WTC11 (cell line): ENCODE data around the gene SPIRE1. TPM values are rescaled to one million over a fixed set of nuclear protein-coding genes. Genes with fewer than 3 reads are reported as not detected.

Experiments
- ATF1 ChIP-seq: sonication (generic); formaldehyde crosslinking; IDR thresholded peaks from 2 replicates; pipeline ENCODE4 v1.8.1; 2023; ENCODE audit warnings: mild to moderate bottlenecking, moderate library complexity, missing genetic modification reagents
- ATF2 ChIP-seq: sonication (generic); formaldehyde crosslinking; IDR thresholded peaks from 2 replicates; pipeline ENCODE4 v1.8.1; 2022; ENCODE audit warnings: low read depth, missing genetic modification reagents, borderline replicate concordance
- CREB1 ChIP-seq: sonication (generic); formaldehyde crosslinking; IDR thresholded peaks from 2 replicates; pipeline ENCODE4 v1.8.0; 2023; ENCODE audit warnings: mild to moderate bottlenecking, missing genetic modification reagents
- EMX1 ChIP-seq: fragments of 250-450 bp; sonication (Bioruptor Pico); IDR thresholded peaks from 2 replicates; pipeline ENCODE4 v1.8.0; 2021; ENCODE audit warnings: mild to moderate bottlenecking
- ESRRA ChIP-seq: sonication (generic); formaldehyde crosslinking; IDR thresholded peaks from 2 replicates; pipeline ENCODE4 v1.8.1; 2022; ENCODE audit warnings: mild to moderate bottlenecking, missing genetic modification reagents, borderline replicate concordance
- FOXK1 ChIP-seq: sonication (generic); formaldehyde crosslinking; IDR thresholded peaks from 2 replicates; pipeline ENCODE4 v1.8.0; 2022; ENCODE audit warnings: mild to moderate bottlenecking, moderate library complexity, missing genetic modification reagents
- FOXP1 ChIP-seq: sonication (generic); formaldehyde crosslinking; IDR thresholded peaks from 2 replicates; pipeline ENCODE4 v1.8.0; 2022; ENCODE audit warnings: missing genetic modification reagents, mild to moderate bottlenecking, moderate library complexity, borderline replicate concordance
- FOXP4 ChIP-seq: sonication (generic); formaldehyde crosslinking; IDR thresholded peaks from 2 replicates; pipeline ENCODE4 v1.8.0; 2022; ENCODE audit warnings: mild to moderate bottlenecking, missing genetic modification reagents
- IRF2 ChIP-seq: sonication (generic); formaldehyde crosslinking; IDR thresholded peaks from 2 replicates; pipeline ENCODE4 v1.8.0; 2022; ENCODE audit warnings: low read depth, missing genetic modification reagents, borderline replicate concordance
- JUN ChIP-seq: sonication (generic); formaldehyde crosslinking; IDR thresholded peaks from 2 replicates; pipeline ENCODE4 v1.8.0; 2023; ENCODE audit warnings: mild to moderate bottlenecking, missing genetic modification reagents
- KAT7 ChIP-seq: sonication (generic); formaldehyde crosslinking; IDR thresholded peaks from 2 replicates; pipeline ENCODE4 v1.8.1; 2023; ENCODE audit warnings: missing genetic modification reagents, mild to moderate bottlenecking, borderline replicate concordance
- MLX ChIP-seq: sonication (generic); formaldehyde crosslinking; IDR thresholded peaks from 2 replicates; pipeline ENCODE4 v1.8.1; 2023; ENCODE audit warnings: mild to moderate bottlenecking, missing genetic modification reagents, moderate library complexity
- NFE2L1 ChIP-seq: sonication (generic); formaldehyde crosslinking; IDR thresholded peaks from 2 replicates; pipeline ENCODE4 v1.8.1; 2023; ENCODE audit warnings: missing genetic modification reagents
- OVOL2 ChIP-seq: fragments of 250-450 bp; sonication (Bioruptor Pico); IDR thresholded peaks from 2 replicates; pipeline ENCODE4 v1.9.0; 2021; ENCODE audit warnings: mild to moderate bottlenecking, borderline replicate concordance
- TCF7 ChIP-seq: sonication (generic); formaldehyde crosslinking; IDR thresholded peaks from 2 replicates; pipeline ENCODE4 v1.8.0; 2022; ENCODE audit warnings: mild to moderate bottlenecking, low read depth, missing genetic modification reagents, moderate library complexity
- TEAD1 ChIP-seq: sonication (generic); formaldehyde crosslinking; IDR thresholded peaks from 2 replicates; pipeline ENCODE4 v1.8.0; 2022; ENCODE audit warnings: mild to moderate bottlenecking, missing genetic modification reagents
- ZBTB21 ChIP-seq: sonication (generic); formaldehyde crosslinking; IDR thresholded peaks from 2 replicates; pipeline ENCODE4 v1.8.1; 2023; ENCODE audit warnings: mild to moderate bottlenecking, missing genetic modification reagents, borderline replicate concordance
- ZNF121 ChIP-seq: sonication (generic); formaldehyde crosslinking; IDR thresholded peaks from 2 replicates; pipeline ENCODE4 v1.8.0; 2023; ENCODE audit warnings: missing genetic modification reagents
- ZNF138 ChIP-seq: sonication (generic); formaldehyde crosslinking; conservative IDR thresholded peaks from 2 replicates; pipeline ENCODE4 v1.8.1; 2022; ENCODE audit warnings: mild to moderate bottlenecking, moderate library complexity, missing genetic modification reagents
- ZNF263 ChIP-seq: sonication (generic); formaldehyde crosslinking; IDR thresholded peaks from 2 replicates; pipeline ENCODE4 v1.8.1; 2022; ENCODE audit warnings: low read depth, mild to moderate bottlenecking, moderate library complexity, missing genetic modification reagents
- ZSCAN18 ChIP-seq: fragments of 250-450 bp; sonication (Bioruptor Pico); IDR thresholded peaks from 2 replicates; pipeline ENCODE4 v2.1.2; 2022; ENCODE audit warnings: mild to moderate bottlenecking, moderate library complexity
- total RNA-seq: library from RNA; stranded (reverse); gene quantifications from 3 replicates; pipeline ENCODE4 v1.2.3, GENCODE V29; 2021
- TF ChIP-seq, protein P1 (sequence below): sonication (generic); formaldehyde crosslinking; IDR thresholded peaks from 2 replicates; pipeline ENCODE4 v1.8.0; 2023; ENCODE audit warnings: mild to moderate bottlenecking, missing genetic modification reagents
- TF ChIP-seq, protein P2 (sequence below): fragments of 250-450 bp; sonication (Bioruptor Pico); conservative IDR thresholded peaks from 2 replicates; pipeline ENCODE4 v1.9.0; 2021; ENCODE audit warnings: mild to moderate bottlenecking
- TF ChIP-seq, protein P3 (sequence below): sonication (generic); formaldehyde crosslinking; IDR thresholded peaks from 2 replicates; pipeline ENCODE4 v1.8.1; 2022; ENCODE audit warnings: low read depth, mild to moderate bottlenecking, moderate library complexity, missing genetic modification reagents, borderline replicate concordance
- TF ChIP-seq, protein P4 (sequence below): sonication (generic); formaldehyde crosslinking; IDR thresholded peaks from 2 replicates; pipeline ENCODE4 v1.8.1; 2022; ENCODE audit warnings: mild to moderate bottlenecking, moderate library complexity, missing genetic modification reagents

Gene SPIRE1
- total RNA-seq, 1 experiment from 2014 or later: 19.3 TPM

- TF ChIP-seq, protein P1, sequence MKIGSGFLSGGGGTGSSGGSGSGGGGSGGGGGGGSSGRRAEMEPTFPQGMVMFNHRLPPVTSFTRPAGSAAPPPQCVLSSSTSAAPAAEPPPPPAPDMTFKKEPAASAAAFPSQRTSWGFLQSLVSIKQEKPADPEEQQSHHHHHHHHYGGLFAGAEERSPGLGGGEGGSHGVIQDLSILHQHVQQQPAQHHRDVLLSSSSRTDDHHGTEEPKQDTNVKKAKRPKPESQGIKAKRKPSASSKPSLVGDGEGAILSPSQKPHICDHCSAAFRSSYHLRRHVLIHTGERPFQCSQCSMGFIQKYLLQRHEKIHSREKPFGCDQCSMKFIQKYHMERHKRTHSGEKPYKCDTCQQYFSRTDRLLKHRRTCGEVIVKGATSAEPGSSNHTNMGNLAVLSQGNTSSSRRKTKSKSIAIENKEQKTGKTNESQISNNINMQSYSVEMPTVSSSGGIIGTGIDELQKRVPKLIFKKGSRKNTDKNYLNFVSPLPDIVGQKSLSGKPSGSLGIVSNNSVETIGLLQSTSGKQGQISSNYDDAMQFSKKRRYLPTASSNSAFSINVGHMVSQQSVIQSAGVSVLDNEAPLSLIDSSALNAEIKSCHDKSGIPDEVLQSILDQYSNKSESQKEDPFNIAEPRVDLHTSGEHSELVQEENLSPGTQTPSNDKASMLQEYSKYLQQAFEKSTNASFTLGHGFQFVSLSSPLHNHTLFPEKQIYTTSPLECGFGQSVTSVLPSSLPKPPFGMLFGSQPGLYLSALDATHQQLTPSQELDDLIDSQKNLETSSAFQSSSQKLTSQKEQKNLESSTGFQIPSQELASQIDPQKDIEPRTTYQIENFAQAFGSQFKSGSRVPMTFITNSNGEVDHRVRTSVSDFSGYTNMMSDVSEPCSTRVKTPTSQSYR (CRISPR knock-in tag): no peak
- TF ChIP-seq OVOL2 (CRISPR knock-in tag) (no peak), CREB1 (CRISPR knock-in tag) (no peak), FOXP1 (CRISPR knock-in tag) (no peak), TEAD1 (CRISPR knock-in tag) (peak; percentile 73), IRF2 (CRISPR knock-in tag) (no peak), FOXK1 (CRISPR knock-in tag) (peak; percentile 96), NFE2L1 (no peak; the same call in 1 of the 2 replicates), FOXP4 (CRISPR knock-in tag) (no peak), MLX (CRISPR knock-in tag) (no peak), ZNF138 (CRISPR knock-in tag) (no peak), ZBTB21 (CRISPR knock-in tag) (no peak), ZNF263 (CRISPR knock-in tag) (no peak), ZNF121 (CRISPR knock-in tag) (no peak), KAT7 (CRISPR knock-in tag) (peak; percentile 46; the same call in 1 of the 2 replicates), ZSCAN18 (no peak), JUN (CRISPR knock-in tag) (0 out of 2 replicates have a peak, but pooled peaks have one; percentile 35), EMX1 (CRISPR knock-in tag) (no peak), ATF1 (CRISPR knock-in tag) (0 out of 2 replicates have a peak, but pooled peaks have one; percentile 50), TCF7 (CRISPR knock-in tag) (no peak), ATF2 (CRISPR knock-in tag) (no peak), ESRRA (CRISPR knock-in tag) (no peak)
- TF ChIP-seq, protein P2, sequence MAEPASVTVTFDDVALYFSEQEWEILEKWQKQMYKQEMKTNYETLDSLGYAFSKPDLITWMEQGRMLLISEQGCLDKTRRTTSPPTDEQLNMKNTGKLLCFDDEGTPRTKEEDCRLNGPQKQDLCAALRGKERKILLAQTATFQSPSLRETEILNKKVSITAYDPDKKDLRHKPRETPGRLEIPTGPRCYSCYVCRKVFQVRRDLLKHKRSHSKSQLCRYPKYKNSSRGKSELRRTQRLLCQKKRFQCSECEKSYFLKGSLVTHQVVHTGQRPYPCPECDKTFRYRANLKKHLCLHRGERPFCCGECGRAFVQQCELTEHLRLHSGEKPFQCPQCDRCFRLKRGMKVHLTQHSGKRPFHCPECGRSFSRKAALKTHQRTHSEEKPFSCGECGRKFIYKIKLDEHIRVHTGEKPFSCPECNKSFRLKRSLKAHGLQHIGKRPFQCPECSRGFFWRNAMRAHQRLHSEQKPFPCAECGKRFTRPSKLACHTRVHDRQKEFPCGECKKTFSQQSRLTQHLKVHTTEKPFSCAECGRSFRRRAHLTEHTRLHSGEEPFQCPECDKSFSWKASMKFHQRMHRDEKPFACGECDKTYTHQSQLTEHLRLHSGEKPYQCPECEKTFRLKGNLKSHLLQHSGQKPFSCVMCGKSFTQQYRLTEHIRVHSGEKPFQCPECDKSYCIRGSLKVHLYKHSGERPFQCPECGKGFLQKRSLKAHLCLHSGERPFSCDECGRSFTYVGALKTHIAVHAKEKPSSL (CRISPR knock-in tag): no peak
- TF ChIP-seq, protein P3, sequence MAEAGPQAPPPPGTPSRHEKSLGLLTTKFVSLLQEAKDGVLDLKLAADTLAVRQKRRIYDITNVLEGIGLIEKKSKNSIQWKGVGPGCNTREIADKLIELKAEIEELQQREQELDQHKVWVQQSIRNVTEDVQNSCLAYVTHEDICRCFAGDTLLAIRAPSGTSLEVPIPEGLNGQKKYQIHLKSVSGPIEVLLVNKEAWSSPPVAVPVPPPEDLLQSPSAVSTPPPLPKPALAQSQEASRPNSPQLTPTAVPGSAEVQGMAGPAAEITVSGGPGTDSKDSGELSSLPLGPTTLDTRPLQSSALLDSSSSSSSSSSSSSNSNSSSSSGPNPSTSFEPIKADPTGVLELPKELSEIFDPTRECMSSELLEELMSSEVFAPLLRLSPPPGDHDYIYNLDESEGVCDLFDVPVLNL (CRISPR knock-in tag): no peak; the same call in 1 of the 2 replicates
- TF ChIP-seq, protein P4, sequence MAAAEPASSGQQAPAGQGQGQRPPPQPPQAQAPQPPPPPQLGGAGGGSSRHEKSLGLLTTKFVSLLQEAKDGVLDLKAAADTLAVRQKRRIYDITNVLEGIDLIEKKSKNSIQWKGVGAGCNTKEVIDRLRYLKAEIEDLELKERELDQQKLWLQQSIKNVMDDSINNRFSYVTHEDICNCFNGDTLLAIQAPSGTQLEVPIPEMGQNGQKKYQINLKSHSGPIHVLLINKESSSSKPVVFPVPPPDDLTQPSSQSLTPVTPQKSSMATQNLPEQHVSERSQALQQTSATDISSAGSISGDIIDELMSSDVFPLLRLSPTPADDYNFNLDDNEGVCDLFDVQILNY (CRISPR knock-in tag): no peak
These were observed 44.6 kb upstream of the SPIRE1 start, which contains the start of the genes CEP76 and PSMG2 (continued) for GRCh38 chr18:12702221-12703095.
